Smooth muscle cell (in vitro differentiated cells): ENCODE measurements around the gene PLEKHG4B. TPM values are rescaled to one million over a fixed set of nuclear protein-coding genes. Genes with fewer than 3 reads are reported as not detected.

Experiments
- DNase-seq: peaks from one replicate; lab custom pipeline; 2025; ENCODE audit not compliant: unreplicated experiment; lab: John Stamatoyannopoulos, UW
- H2AFZ ChIP-seq: fragments of 200-600 bp; sonication (generic); 2 replicates; pipeline ENCODE4 v1.6.0; 2016; ENCODE audit warnings: antibody characterized with exemption, low read depth, mild to moderate bottlenecking
- H3F3A ChIP-seq: fragments of 200-600 bp; sonication (generic); 2 replicates; pipeline ENCODE4 v1.6.0; 2017; ENCODE audit warnings: antibody characterized with exemption, low read depth
- H3K27ac ChIP-seq: fragments of 200-600 bp; sonication (generic); 2 replicates; pipeline ENCODE4 v1.5.1; 2016; ENCODE audit warnings: low read depth, mild to moderate bottlenecking
- H3K27me3 ChIP-seq: fragments of 200-600 bp; sonication (generic); 2 replicates; pipeline ENCODE4 v1.6.1; 2016; ENCODE audit warnings: low read depth, mild to moderate bottlenecking
- H3K36me3 ChIP-seq: fragments of 200-600 bp; sonication (generic); 2 replicates; pipeline ENCODE4 v1.5.1; 2016; ENCODE audit warnings: low read depth
- H3K4me1 ChIP-seq: fragments of 200-600 bp; sonication (generic); 2 replicates; pipeline ENCODE4 v1.5.1; 2016; ENCODE audit warnings: low read depth
- H3K4me2 ChIP-seq: fragments of 200-600 bp; sonication (generic); 2 replicates; pipeline ENCODE4 v1.6.0; 2016; ENCODE audit warnings: mild to moderate bottlenecking
- H3K4me3 ChIP-seq: fragments of 200-600 bp; sonication (generic); 2 replicates; pipeline ENCODE4 v1.5.1; 2016; ENCODE audit warnings: mild to moderate bottlenecking
- H3K79me2 ChIP-seq: fragments of 200-600 bp; sonication (generic); 2 replicates; pipeline ENCODE4 v1.6.0; 2016; ENCODE audit warnings: low read depth, mild to moderate bottlenecking
- H3K9ac ChIP-seq: fragments of 200-600 bp; sonication (generic); 2 replicates; pipeline ENCODE4 v1.6.0; 2016; ENCODE audit warnings: low read depth
- H3K9me3 ChIP-seq: fragments of 200-600 bp; sonication (generic); replicated peaks from 2 replicates; pipeline ENCODE4 v1.5.1; 2016; ENCODE audit warnings: low read depth
- H4K20me1 ChIP-seq: fragments of 200-600 bp; sonication (generic); 2 replicates; pipeline ENCODE4 v1.6.0; 2016; ENCODE audit warnings: low read depth
- whole genome bisulfite sequencing: methylation state at CpG from one replicate; pipeline ENCODE4 v1.1.7; 2016; ENCODE audit warnings: low lambda C conversion rate; 5-methylcytosine and 5-hydroxymethylcytosine counted together
- polyA plus RNA-seq: library from polyadenylated mRNA; unstranded; fragments of >200 nt; fragmentation: Nextera tagmentation; extraction: Ambion mirVana; gene quantifications from 2 replicates; pipeline ENCODE4 v1.2.1, GENCODE V29; 2016
- total RNA-seq: library from RNA; depleted of rRNA; stranded (reverse); fragments of >200 nt; gene quantifications from 2 replicates; pipeline ENCODE4 v1.2.3, GENCODE V29; 2014
- TF ChIP-seq, protein P1 (sequence below): fragments of 200-600 bp; sonication (generic); IDR thresholded peaks from 2 replicates; pipeline ENCODE4 v1.5.1; 2017; ENCODE audit warnings: borderline replicate concordance, mild to moderate bottlenecking, antibody characterized with exemption; ENCODE audit not compliant: insufficient read depth, poor library complexity, severe bottlenecking

Gene PLEKHG4B
- total and polyA plus RNA-seq, 2 experiments from 2014 or later: 6.3 to 12.1 TPM

DNA sequence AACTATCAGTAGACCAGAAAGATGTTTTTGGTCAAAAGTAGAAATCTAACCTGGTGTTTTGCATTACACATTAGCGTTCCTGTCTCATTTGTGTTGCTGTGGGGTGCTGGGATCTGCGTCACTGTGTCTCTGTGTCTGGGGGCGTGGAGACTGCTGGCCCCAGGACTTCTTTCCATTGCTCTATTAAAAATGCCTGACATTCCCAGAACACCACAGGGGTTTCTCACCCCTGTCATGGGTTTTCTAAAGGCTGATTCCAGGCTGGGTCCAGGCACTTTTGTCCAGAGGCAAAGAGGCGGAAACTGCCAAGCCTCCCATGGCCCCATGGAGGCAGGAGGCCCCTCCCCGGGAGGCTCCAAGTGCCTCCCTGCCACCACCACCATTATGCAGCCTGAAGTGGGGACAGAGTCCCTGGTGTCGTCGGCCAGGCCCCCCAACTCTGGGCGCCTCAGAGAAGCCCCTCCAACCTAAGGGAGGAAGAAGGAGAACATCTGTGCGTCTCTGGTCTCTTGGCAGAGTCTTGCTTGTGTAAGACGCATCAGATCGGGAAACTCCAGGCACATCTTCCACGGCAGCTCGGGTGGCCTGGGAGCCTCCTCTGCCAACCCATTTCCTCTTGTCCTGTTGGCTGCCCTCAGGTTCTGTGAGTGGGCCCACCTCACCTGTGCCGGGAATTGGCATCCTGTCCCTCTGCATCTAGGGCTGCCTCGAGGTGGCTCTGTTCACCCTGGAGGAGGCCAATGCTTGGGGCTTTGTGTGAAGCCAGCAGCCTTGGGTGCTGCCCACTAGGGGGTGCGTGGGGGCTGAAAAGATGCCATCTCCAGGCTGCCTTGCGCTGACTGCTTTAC is 13.8 kb upstream of the PLEKHG4B start:
- no peaks in the 10 kb centered on the region for H4K20me1 ChIP-seq
- H3K27ac ChIP-seq: peak overlapping the region; percentile 45
- H3K79me2 ChIP-seq: no peaks in the 10 kb centered on the region
- no peak overlapping the region for H3K4me3 ChIP-seq
- no peak overlapping the region for H3K9ac ChIP-seq
- H3F3A ChIP-seq: no peaks in the 10 kb centered on the region
- peaks cover 34% of the 10 kb centered on the region for H3K4me1 ChIP-seq
- H3K9me3 ChIP-seq: no peaks in the 10 kb centered on the region
- TF ChIP-seq, protein P1, sequence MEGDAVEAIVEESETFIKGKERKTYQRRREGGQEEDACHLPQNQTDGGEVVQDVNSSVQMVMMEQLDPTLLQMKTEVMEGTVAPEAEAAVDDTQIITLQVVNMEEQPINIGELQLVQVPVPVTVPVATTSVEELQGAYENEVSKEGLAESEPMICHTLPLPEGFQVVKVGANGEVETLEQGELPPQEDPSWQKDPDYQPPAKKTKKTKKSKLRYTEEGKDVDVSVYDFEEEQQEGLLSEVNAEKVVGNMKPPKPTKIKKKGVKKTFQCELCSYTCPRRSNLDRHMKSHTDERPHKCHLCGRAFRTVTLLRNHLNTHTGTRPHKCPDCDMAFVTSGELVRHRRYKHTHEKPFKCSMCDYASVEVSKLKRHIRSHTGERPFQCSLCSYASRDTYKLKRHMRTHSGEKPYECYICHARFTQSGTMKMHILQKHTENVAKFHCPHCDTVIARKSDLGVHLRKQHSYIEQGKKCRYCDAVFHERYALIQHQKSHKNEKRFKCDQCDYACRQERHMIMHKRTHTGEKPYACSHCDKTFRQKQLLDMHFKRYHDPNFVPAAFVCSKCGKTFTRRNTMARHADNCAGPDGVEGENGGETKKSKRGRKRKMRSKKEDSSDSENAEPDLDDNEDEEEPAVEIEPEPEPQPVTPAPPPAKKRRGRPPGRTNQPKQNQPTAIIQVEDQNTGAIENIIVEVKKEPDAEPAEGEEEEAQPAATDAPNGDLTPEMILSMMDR: peak; percentile 27
- DNase-seq: no peak
- WGBS: 65% methylated on average over 17 of the region's 17 CpGs
- no peaks in the 10 kb centered on the region for H3K36me3 ChIP-seq
- no peak overlapping the region for H2AFZ ChIP-seq
- peak overlapping the region; percentile 27 for H3K4me2 ChIP-seq
- H3K27me3 ChIP-seq: peaks cover 5% of the 10 kb centered on the region

DNA sequence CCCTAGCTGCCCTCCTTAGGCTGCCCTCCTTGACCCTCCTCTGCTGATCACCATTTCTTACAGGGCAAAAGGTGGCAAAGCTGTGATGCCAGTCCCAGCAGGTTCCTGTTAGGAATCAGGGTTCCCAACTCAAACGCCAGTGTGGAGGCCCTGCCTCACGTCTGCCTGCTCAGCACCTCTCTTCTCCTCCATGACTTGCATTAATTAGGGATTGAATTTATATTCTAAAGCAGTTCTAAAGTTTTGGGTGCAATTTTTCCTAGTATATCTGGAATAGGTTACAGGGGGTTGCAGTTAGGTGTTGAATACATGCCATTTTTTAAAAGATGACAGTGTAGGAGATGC is 13.2 kb upstream of the PLEKHG4B start:
- peak overlapping the region; percentile 27 for H3K4me2 ChIP-seq
- peaks cover 5% of the 10 kb centered on the region for H3K27me3 ChIP-seq
- H3K27ac ChIP-seq: no peak overlapping the region

DNA sequence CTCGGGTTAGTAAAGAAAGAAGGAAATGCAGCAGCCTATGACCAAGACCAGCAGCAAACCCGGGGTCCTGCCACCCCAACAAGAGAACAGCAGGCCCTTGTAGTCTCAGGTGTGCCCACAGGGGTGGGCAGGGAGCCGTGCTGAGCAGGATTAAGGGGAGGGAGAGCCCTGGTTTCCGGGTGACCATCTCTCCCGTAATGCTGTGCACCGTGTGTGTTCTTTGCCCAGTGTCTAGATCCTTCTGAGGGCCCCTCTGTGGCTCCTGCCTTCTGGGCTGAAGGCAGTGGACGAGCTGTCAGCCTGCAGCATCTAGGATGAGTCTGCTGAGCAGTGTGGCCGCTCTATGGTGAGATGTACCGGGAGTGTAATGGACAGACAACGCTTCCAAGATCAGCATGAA is 12.7 kb upstream of the PLEKHG4B start:
- no peak overlapping the region for H3K9ac ChIP-seq
- no peak overlapping the region for H3K4me2 ChIP-seq
- 88% methylated on average over 10 of the region's 10 CpGs for WGBS
- no peak overlapping the region for H3K27ac ChIP-seq
- no peak for DNase-seq
- TF ChIP-seq, protein P1: no peak
- peaks cover 34% of the 10 kb centered on the region for H3K4me1 ChIP-seq
- H3K4me3 ChIP-seq: no peak overlapping the region
- no peaks in the 10 kb centered on the region for H3K9me3 ChIP-seq
- no peaks in the 10 kb centered on the region for H4K20me1 ChIP-seq
- peaks cover 5% of the 10 kb centered on the region for H3K27me3 ChIP-seq
- H3K36me3 ChIP-seq: no peaks in the 10 kb centered on the region
- no peaks in the 10 kb centered on the region for H3F3A ChIP-seq
- H2AFZ ChIP-seq: no peak overlapping the region
- no peaks in the 10 kb centered on the region for H3K79me2 ChIP-seq

More for the DNA sequence above, 13.2 kb upstream of the PLEKHG4B start:
- H3F3A ChIP-seq: no peaks in the 10 kb centered on the region
- no peak overlapping the region for H3K4me3 ChIP-seq
- TF ChIP-seq, protein P1: no peak
- DNase-seq: no peak
- no peak overlapping the region for H3K9ac ChIP-seq
- H2AFZ ChIP-seq: no peak overlapping the region
- no peaks in the 10 kb centered on the region for H3K36me3 ChIP-seq
- no peaks in the 10 kb centered on the region for H3K9me3 ChIP-seq
- 88% methylated on average over 2 of the region's 2 CpGs for WGBS
- H3K79me2 ChIP-seq: no peaks in the 10 kb centered on the region
- H3K4me1 ChIP-seq: peaks cover 34% of the 10 kb centered on the region
- H4K20me1 ChIP-seq: no peaks in the 10 kb centered on the region

DNA sequence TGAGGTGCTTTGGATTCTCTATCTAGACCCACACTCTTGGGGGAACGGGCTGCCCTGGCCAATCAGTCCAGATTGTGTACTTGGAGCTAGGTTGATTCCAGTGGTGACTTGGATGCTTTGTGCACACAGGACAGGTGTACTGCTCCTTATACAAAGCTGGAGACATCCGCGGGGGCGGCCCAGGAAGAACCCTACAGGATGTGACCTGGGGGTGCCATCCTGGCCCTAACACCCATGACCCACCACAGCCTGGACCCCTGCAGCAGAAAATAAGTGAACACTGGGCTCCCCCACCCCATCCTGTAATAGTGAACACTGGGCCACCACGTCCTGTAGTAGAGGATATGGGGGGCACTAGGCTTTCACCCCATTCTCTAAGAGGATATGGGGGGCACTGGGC is 12.1 kb upstream of the PLEKHG4B start:
- peaks cover 5% of the 10 kb centered on the region for H3K27me3 ChIP-seq
- 92% methylated on average over 5 of the region's 5 CpGs for WGBS
- no peak for DNase-seq

More for the DNA sequence above, 12.1 kb upstream of the PLEKHG4B start:
- no peaks in the 10 kb centered on the region for H3F3A ChIP-seq
- H3K27ac ChIP-seq: no peak overlapping the region
- peaks cover 34% of the 10 kb centered on the region for H3K4me1 ChIP-seq
- no peaks in the 10 kb centered on the region for H3K36me3 ChIP-seq
- no peak overlapping the region for H2AFZ ChIP-seq
- H3K9ac ChIP-seq: no peak overlapping the region
- TF ChIP-seq, protein P1: no peak
- no peaks in the 10 kb centered on the region for H3K79me2 ChIP-seq
- no peak overlapping the region for H3K4me3 ChIP-seq
- no peak overlapping the region for H3K4me2 ChIP-seq
- no peaks in the 10 kb centered on the region for H4K20me1 ChIP-seq
- no peaks in the 10 kb centered on the region for H3K9me3 ChIP-seq
